GM23338 (cell line): Measurements from ENCODE around the gene STAMBPL1. TPM values are rescaled to one million over a fixed set of nuclear protein-coding genes. Genes with fewer than 3 reads are reported as not detected.

Source experiments
- ATAC-seq: fragments of 200-7000 bp; cut with Tn5 transposase; 3 replicates; pipeline ENCODE4 v1.9.1; 2020
- DNase-seq: peaks from one replicate; pipeline ENCODE4 v3.0.0-alpha.2; 2015; ENCODE audit warnings: low spot score
- H2AFZ ChIP-seq: fragments of 200-600 bp; sonication (generic); 2 replicates; pipeline ENCODE4 v1.8.0; 2016; ENCODE audit warnings: antibody characterized with exemption, mild to moderate bottlenecking, moderate library complexity
- H3F3A ChIP-seq: fragments of 200-600 bp; sonication (generic); replicated peaks from 2 replicates; pipeline ENCODE4 v1.8.0; 2017; ENCODE audit warnings: antibody characterized with exemption, mixed run types, low read depth
- H3K27ac ChIP-seq: fragments of 200-600 bp; sonication (generic); 2 replicates; pipeline ENCODE4 v1.6.1; 2016; ENCODE audit warnings: low read depth
- H3K27me3 ChIP-seq: fragments of 200-600 bp; sonication (generic); 2 replicates; pipeline ENCODE4 v1.8.0; 2016; ENCODE audit warnings: mild to moderate bottlenecking, mixed run types, moderate library complexity; ENCODE audit not compliant: insufficient read depth
- H3K36me3 ChIP-seq: fragments of 200-600 bp; sonication (generic); 2 replicates; pipeline ENCODE4 v1.8.0; 2016; ENCODE audit warnings: mild to moderate bottlenecking; ENCODE audit not compliant: insufficient read depth
- H3K4me1 ChIP-seq: fragments of 200-600 bp; sonication (generic); 2 replicates; pipeline ENCODE4 v1.8.0; 2016; ENCODE audit warnings: mild to moderate bottlenecking, moderate library complexity; ENCODE audit not compliant: insufficient read depth
- H3K4me2 ChIP-seq: fragments of 200-600 bp; sonication (generic); 2 replicates; pipeline ENCODE4 v1.7.1; 2017; ENCODE audit warnings: mixed run types
- H3K4me3 ChIP-seq: fragments of 200-600 bp; sonication (generic); 2 replicates; pipeline ENCODE4 v1.6.1; 2016; ENCODE audit warnings: mixed run types
- H3K79me2 ChIP-seq: fragments of 200-600 bp; sonication (generic); replicated peaks from 2 replicates; pipeline ENCODE4 v1.8.0; 2017; ENCODE audit warnings: mild to moderate bottlenecking; ENCODE audit not compliant: insufficient read depth
- H3K9me2 ChIP-seq: fragments of 200-600 bp; sonication (generic); 2 replicates; pipeline ENCODE4 v1.8.0; 2017; ENCODE audit not compliant: insufficient read depth
- H4K20me1 ChIP-seq: fragments of 200-600 bp; sonication (generic); replicated peaks from 2 replicates; pipeline ENCODE4 v1.8.0; 2017; ENCODE audit warnings: mild to moderate bottlenecking; ENCODE audit not compliant: insufficient read depth
- H3K27ac Mint-ChIP-seq: 2 replicates; pipeline ENCODE4 v1.8.0; 2020; ENCODE audit warnings: inconsistent platforms, mild to moderate bottlenecking, moderate library complexity, mixed read lengths
- H3K27me3 Mint-ChIP-seq: 3 replicates; pipeline ENCODE4 v1.8.0; 2022; ENCODE audit warnings: low read depth, mild to moderate bottlenecking, moderate library complexity, mixed read lengths, inconsistent platforms; ENCODE audit not compliant: insufficient read depth, poor library complexity
- H3K36me3 Mint-ChIP-seq: 3 replicates; pipeline ENCODE4 v1.8.0; 2021; ENCODE audit warnings: low read depth, mild to moderate bottlenecking, inconsistent platforms, moderate library complexity, mixed read lengths
- H3K4me1 Mint-ChIP-seq: 3 replicates; pipeline ENCODE4 v1.8.0; 2020; ENCODE audit warnings: mild to moderate bottlenecking, inconsistent platforms, mixed read lengths
- H3K4me3 Mint-ChIP-seq: 3 replicates; pipeline ENCODE4 v1.8.0; 2021; ENCODE audit warnings: moderate library complexity, mild to moderate bottlenecking, inconsistent platforms, mixed read lengths
- H3K9me3 Mint-ChIP-seq: 3 replicates; pipeline ENCODE4 v1.8.0; 2020; ENCODE audit warnings: moderate library complexity, mild to moderate bottlenecking, inconsistent platforms, mixed read lengths
- CREB1 ChIP-seq: fragments of 250-450 bp; sonication (Bioruptor Pico); IDR thresholded peaks from 2 replicates; pipeline ENCODE4 v1.5.0; 2020; ENCODE audit warnings: low read depth, mild to moderate bottlenecking, moderate library complexity
- EZH2 ChIP-seq: fragments of 200-600 bp; sonication (generic); IDR thresholded peaks from one replicate; pipeline ENCODE4 v1.8.0; 2017; ENCODE audit warnings: antibody characterized with exemption, mild to moderate bottlenecking, low read depth; ENCODE audit not compliant: unreplicated experiment
- EZH2phosphoT487 ChIP-seq: fragments of 200-600 bp; sonication (generic); IDR thresholded peaks from one replicate; pipeline ENCODE4 v1.8.1; 2018; ENCODE audit warnings: antibody characterized with exemption; ENCODE audit not compliant: unreplicated experiment
- JUNB ChIP-seq: IDR thresholded peaks from one replicate; pipeline ENCODE4 v1.6.1; 2016; ENCODE audit warnings: antibody characterized with exemption; ENCODE audit not compliant: unreplicated experiment
- NANOG ChIP-seq: IDR thresholded peaks from 2 replicates; pipeline ENCODE4 v1.6.1; 2016; ENCODE audit warnings: antibody characterized with exemption, borderline replicate concordance
- STAT1 ChIP-seq: IDR thresholded peaks from one replicate; pipeline ENCODE4 v1.6.1; 2016; ENCODE audit warnings: antibody characterized with exemption; ENCODE audit not compliant: unreplicated experiment
- ZNF331 ChIP-seq: fragments of 250-450 bp; sonication (Bioruptor Pico); IDR thresholded peaks from 2 replicates; pipeline ENCODE4 v1.5.0; 2020; ENCODE audit warnings: low read depth, mild to moderate bottlenecking, moderate library complexity
- ZNF462 ChIP-seq: fragments of 250-450 bp; sonication (Bioruptor Pico); IDR thresholded peaks from 2 replicates; pipeline ENCODE4 v1.5.0; 2020; ENCODE audit warnings: mild to moderate bottlenecking, moderate library complexity
- polyA plus RNA-seq: library from polyadenylated mRNA; unstranded; fragments of >200 nt; fragmentation: Nextera tagmentation; extraction: Ambion mirVana; gene quantifications from 2 replicates; pipeline ENCODE4 v1.2.1, GENCODE V29; 2016
- total RNA-seq: library from RNA; depleted of rRNA; stranded (reverse); fragments of >200 nt; shearing (Covaris generic); gene quantifications from 2 replicates; pipeline ENCODE4 v1.2.3, GENCODE V29; 2014

Gene STAMBPL1
- total and polyA plus RNA-seq, 2 experiments from 2014 or later = 2.5 to 11.5 TPM

- Histone ChIP-seq H2AFZ (no peak overlapping the region), H3F3A (no peaks in the 10 kb centered on the region), H3K4me3 (no peak overlapping the region), H3K4me2 (no peak overlapping the region), H3K4me1 (no peaks in the 10 kb centered on the region), H3K79me2 (no peaks in the 10 kb centered on the region), H3K36me3 (no peaks in the 10 kb centered on the region), H3K9me2 (no peaks in the 10 kb centered on the region), H3K27ac (no peak overlapping the region), H3K27me3 (no peaks in the 10 kb centered on the region), H4K20me1 (no peaks in the 10 kb centered on the region)
- Mint-ChIP-seq H3K9me3 (no peaks in the 10 kb centered on the region), H3K36me3 (no peaks in the 10 kb centered on the region), H3K27ac (no peak overlapping the region; the same call in 1 of the 2 replicates), H3K4me3 (no peak overlapping the region), H3K27me3 (no peaks in the 10 kb centered on the region), H3K4me1 (peaks cover 12% of the 10 kb centered on the region)
- DNase-seq (no peak), ATAC-seq (no peak)
- TF ChIP-seq NANOG = no peak
- no peak for TF ChIP-seq ZNF462
- no peak for TF ChIP-seq CREB1 (CRISPR knock-in tag)
- no peak for TF ChIP-seq ZNF331 (CRISPR knock-in tag)
- no peak for TF ChIP-seq EZH2
- no peak for TF ChIP-seq STAT1
- no peak for TF ChIP-seq EZH2phosphoT487
- TF ChIP-seq JUNB = no peak
Observed at GRCh38 chr10:88946965-88947590, 67.0 kb downstream of the STAMBPL1 start.
